Measurements from ENCODE around the gene TUBA4B.

DNA sequence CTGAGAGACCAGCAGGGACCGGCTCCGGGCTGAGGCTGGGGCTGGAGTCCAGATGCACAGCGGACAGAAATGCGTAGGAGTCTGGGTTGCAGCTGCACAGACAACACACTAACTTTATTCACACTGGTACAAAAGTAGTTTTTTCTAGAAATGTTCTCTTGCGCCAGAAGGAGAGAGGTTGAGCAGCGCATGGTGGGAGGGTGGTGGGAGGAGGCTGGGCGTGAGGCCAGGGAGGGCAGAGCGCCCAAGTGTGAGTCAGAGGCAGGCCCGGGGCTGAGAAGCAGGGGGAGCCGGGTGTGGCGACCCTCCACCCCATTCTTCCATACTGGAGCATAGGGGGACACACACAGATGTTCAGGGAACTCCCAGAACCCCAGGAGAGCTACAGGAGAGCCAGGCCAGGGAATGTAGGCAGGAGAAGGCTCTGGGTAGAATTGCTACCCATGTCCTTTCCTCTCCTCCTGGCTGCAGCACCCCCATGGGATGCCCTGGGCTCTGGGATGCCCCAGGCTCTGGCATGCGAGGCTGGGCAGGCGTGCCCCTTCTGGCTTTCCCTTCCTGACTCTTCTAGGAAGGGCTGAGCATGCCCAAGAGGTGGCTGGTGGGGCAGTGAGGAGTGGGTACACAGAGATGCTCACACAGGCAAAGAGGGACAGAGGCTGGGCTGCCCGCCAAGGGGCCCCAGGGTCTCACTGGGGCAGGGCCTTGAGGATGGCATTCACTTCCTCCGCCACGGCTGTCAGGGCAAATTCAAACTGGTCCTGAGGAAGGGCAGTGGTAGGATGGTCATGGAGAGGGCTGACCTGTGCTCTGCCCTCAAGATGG lies 36.7 kb downstream of the TUBA4B start:
- TF ChIP-seq TAF1 (IDR thresholded peaks at IDR 0.05; ENCODE audit: low read depth, low read length) (no peak), POLR2A (IDR thresholded peaks at IDR 0.05; ENCODE audit: low read depth, low read length) (no peak), POLR2AphosphoS5 (IDR thresholded peaks at IDR 0.05; ENCODE audit: low read depth, low read length) (no peak)
